Naive thymus-derived CD8-positive, alpha-beta T cell (primary cell): ENCODE data around the gene KCNH6. TPM values are rescaled to one million over a fixed set of nuclear protein-coding genes. Genes with fewer than 3 reads are reported as not detected.
A peak's percentile ranks its signal among the peaks of the same experiment; 100 is the strongest.

Experiments
- ATAC-seq, 2 donors: fragments of 150-1000 bp; cut with Tn5 transposase in 1 of 2; sonication (Bioruptor Pico), chemical (Tn5 transposase) in 1 of 2; 1 replicate in 1 of 2; 2 replicates in 1 of 2; pipeline ENCODE4 v1.10.0; 2021; ENCODE audit warnings: mild to moderate bottlenecking in 2 of 2, moderate library complexity in 2 of 2
- POLR2A ChIA-PET: fragments of 350-600 bp; sonication (Branson Sonifier 250); formaldehyde crosslinking; loops from one replicate; lab custom pipeline; 2021; ENCODE audit warnings: antibody characterized with exemption; lab: Charles Lee
- DNase-seq, 10 donors: peaks; one replicate each; pipeline versions ENCODE4 v3.0.0 to v3.0.0-alpha.2; 2020 to 2022
- H3K27ac Mint-ChIP-seq, 10 donors: one replicate each; pipeline ENCODE4 v1.8.0; 2020 to 2022; ENCODE audit warnings: mild to moderate bottlenecking in 10 of 10, mixed read lengths in 10 of 10, moderate library complexity in 4 of 10, inconsistent platforms in 1 of 10
- H3K27me3 Mint-ChIP-seq, 5 donors: one replicate each; pipeline ENCODE4 v1.8.0; 2021 to 2022; ENCODE audit warnings: mixed read lengths in 5 of 5
- H3K36me3 Mint-ChIP-seq, 3 donors: one replicate each; pipeline ENCODE4 v1.8.0; 2020 to 2022; ENCODE audit warnings: mixed read lengths in 3 of 3, mild to moderate bottlenecking in 2 of 3, inconsistent platforms in 1 of 3
- H3K4me1 Mint-ChIP-seq, 4 donors: one replicate each; pipeline ENCODE4 v1.8.0; 2021 to 2022; ENCODE audit warnings: mixed read lengths in 4 of 4
- H3K4me3 Mint-ChIP-seq, 10 donors: one replicate each; pipeline ENCODE4 v1.8.0; 2020 to 2022; ENCODE audit warnings: mild to moderate bottlenecking in 10 of 10, mixed read lengths in 10 of 10, moderate library complexity in 6 of 10, inconsistent platforms in 1 of 10
- H3K9me3 Mint-ChIP-seq, 9 donors: one replicate each; pipeline ENCODE4 v1.8.0; 2020 to 2022; ENCODE audit warnings: mixed read lengths in 9 of 9, mild to moderate bottlenecking in 3 of 9, inconsistent platforms in 1 of 9, moderate library complexity in 1 of 9
- polyA plus RNA-seq, 3 donors: library from polyadenylated mRNA; unstranded; fragments of 300-500 nt; fragmentation: Illumina TruSeq; gene quantifications; one replicate each; pipeline ENCODE4 v1.2.3, GENCODE V29; 2021
- total RNA-seq, 8 experiments: library from RNA in 2 of 8; stranded (reverse) in 2 of 8; gene quantifications; one replicate each; pipeline ENCODE4 v1.2.3 and lab custom pipeline; 2021 to 2026

KCNH6 gene
- total and polyA plus RNA-seq, 5 experiments from 2014 or later, result not detected

- Mint-ChIP-seq H3K9me3 (peaks cover 0 to 2% (median 0%) of the 10 kb centered on the region in 9 donors), H3K27ac (no peak overlapping the region), H3K4me3 (no peak overlapping the region), H3K4me1 (peaks cover 1 to 8% (median 4%) of the 10 kb centered on the region in 4 donors), H3K36me3 (no peaks in the 10 kb centered on the region), H3K27me3 (peaks cover 2 to 7% (median 5%) of the 10 kb centered on the region in 5 donors)
- POLR2A ChIA-PET, result no interaction called here
- DNase-seq (peak in 1 of 10 donors; percentile 7), ATAC-seq (no peak)
These were observed 21.5 kb downstream of the KCNH6 start for GRCh38 chr17:63544467-63545301.

- Mint-ChIP-seq H3K4me3 (no peak overlapping the region), H3K4me1 (peaks cover 3 to 20% (median 11%) of the 10 kb centered on the region in 4 donors), H3K27me3 (no peaks in the 10 kb centered on the region), H3K27ac (peak overlapping the region in 2 of 10 donors; percentile 3 to 51), H3K36me3 (peaks cover 0 to 3% (median 0%) of the 10 kb centered on the region in 3 donors), H3K9me3 (no peaks in the 10 kb centered on the region)
- POLR2A ChIA-PET, result no interaction called here
- DNase-seq (no peak), ATAC-seq (no peak)
These were observed 23.3 kb downstream of the KCNH6 start for GRCh38 chr17:63546308-63547082.

DNA sequence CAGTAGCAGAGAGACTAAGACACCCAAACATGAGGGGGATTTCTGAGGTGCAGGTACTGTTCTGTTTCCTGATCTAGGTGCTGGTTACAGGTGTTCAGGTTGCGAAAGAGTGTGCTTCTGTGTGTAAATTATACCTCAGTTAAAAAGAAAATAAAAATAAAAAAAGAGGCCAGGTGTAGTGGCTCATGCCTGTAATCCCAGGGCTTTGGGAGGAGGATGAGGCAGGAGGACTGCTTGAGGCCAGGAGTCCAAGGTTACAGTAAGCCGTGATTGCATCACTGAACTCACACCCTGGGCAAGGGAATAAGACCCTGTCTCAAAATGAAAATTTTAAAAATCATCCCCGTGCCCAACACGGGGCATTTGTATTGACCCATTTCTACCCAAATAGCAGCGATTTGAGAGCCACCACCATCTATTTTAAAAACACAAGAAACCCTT is 23.9 kb downstream of the KCNH6 start:
- ATAC-seq (no peak), DNase-seq (no peak)
- Mint-ChIP-seq H3K36me3 (peaks cover 0 to 3% (median 3%) of the 10 kb centered on the region in 3 donors), H3K27me3 (no peaks in the 10 kb centered on the region), H3K9me3 (no peaks in the 10 kb centered on the region), H3K4me1 (peaks cover 6 to 24% (median 17%) of the 10 kb centered on the region in 4 donors), H3K27ac (no peak overlapping the region), H3K4me3 (no peak overlapping the region)
- POLR2A ChIA-PET, result no interaction called here

DNA sequence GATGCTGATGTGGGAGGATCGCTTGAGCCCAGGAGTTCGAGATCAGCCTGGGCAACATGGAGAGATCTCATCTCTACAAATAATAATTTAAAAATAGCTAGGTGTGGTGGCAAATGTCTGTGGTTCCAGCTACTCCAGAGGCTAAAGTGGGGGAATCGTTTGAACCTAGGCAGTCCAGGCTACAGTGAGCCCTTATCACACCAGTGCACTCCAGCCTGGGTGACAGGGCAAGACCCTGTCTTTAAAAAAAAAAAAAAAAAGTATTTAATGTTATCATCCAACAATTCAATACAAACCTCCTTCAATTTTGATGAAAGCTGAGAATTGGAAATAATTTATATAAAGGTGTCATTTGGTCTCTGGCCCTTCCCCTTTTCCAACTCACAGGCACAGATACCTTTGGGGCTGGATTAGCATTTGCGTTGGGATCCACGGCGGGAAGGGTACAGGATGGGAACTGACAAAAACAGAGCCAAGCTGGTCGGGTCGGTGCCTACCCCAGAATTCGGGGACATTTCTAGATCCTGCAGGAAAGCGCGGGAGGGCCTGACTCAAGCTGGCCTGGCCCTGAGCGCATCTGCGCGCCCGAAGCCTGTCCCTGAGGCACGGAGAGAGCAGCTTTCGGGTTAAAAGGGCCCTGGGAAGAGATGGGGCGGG is 26.3 kb downstream of the KCNH6 start:
- POLR2A ChIA-PET, result interaction anchor here (0.5 to 3.6 kb wide), 17 partner anchors 9 to 281 kb away, joined by 3 to 16 read pairs (median 4); partner anchors contain the start of genes CYB561, DDX42 and MAP3K3
- no peaks in the 10 kb centered on the region for H3K9me3 Mint-ChIP-seq
- no peak for DNase-seq
- peak overlapping the region; percentile 89 to 99 (median 97) for H3K4me3 Mint-ChIP-seq
- peaks cover 14 to 47% (median 40%) of the 10 kb centered on the region in 4 donors for H3K4me1 Mint-ChIP-seq
- no peak for ATAC-seq
- H3K27ac Mint-ChIP-seq, result peak overlapping the region; percentile 77 to 98 (median 96)
- H3K27me3 Mint-ChIP-seq, result no peaks in the 10 kb centered on the region
- peaks cover 2 to 7% (median 3%) of the 10 kb centered on the region in 3 donors for H3K36me3 Mint-ChIP-seq

DNA sequence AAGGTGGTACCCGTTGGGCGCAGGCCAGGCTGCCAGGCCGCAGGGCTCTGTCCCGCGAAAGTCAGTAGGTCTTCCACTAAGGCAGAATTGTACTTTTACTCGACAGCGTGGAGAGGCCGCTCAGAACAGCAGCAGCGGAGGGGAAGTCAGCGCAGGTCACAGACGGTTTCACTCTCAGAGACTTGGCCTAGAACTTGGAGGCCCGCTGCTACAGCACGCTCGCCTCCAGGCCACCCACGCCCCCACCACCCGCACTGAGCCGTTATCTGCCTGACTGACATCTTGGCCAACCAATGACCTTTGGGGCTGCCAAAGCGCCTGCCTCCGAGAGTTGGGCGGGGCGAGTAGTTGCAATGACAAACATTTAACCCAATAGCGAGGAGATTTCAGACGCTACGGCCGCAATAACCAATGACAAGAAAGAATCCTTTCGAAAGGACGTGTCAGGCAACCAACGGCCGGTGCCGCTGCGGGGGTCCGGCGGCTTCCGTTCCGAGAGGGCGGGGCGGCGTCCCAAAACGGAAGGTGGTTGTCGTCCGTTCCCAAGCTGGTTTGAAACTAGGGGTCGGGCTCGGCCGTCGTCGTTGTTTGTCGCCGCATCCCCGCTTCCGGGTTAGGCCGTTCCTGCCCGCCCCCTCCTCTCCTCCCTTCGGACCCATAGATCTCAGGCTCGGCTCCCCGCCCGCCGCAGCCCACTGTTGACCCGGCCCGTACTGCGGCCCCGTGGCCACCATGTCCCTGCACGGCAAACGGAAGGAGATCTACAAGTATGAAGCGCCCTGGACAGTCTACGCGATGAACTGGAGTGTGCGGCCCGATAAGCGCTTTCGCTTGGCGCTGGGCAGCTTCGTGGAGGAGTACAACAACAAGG is 27.0 kb downstream of the KCNH6 start, which contains the start of gene DCAF7:
Gene DCAF7, plus strand, starts transcription at position 532 of the 871 bp plus-strand sequence. Its CDS starts 201 bp downstream, at position 733.
- Mint-ChIP-seq H3K4me1 (peaks cover 15 to 55% (median 48%) of the 10 kb centered on the region in 4 donors), H3K36me3 (peaks cover 2 to 7% (median 3%) of the 10 kb centered on the region in 3 donors), H3K27ac (peak within 1 kb of the TSS; percentile 77 to 98 (median 96)), H3K4me3 (peak within 1 kb of the TSS; percentile 89 to 99 (median 97)), H3K27me3 (no peaks in the 10 kb centered on the region), H3K9me3 (no peaks in the 10 kb centered on the region)
- ATAC-seq, result peak; percentile 93 to 95
- POLR2A ChIA-PET, result interaction anchor here (0.5 to 3.6 kb wide), 16 partner anchors 8 to 224 kb away, joined by 3 to 16 read pairs (median 4); partner anchors contain the start of genes CYB561, DDX42, LIMD2 and MAP3K3
- DNase-seq, result peak; percentile 97 to 100 (median 99)

DNA sequence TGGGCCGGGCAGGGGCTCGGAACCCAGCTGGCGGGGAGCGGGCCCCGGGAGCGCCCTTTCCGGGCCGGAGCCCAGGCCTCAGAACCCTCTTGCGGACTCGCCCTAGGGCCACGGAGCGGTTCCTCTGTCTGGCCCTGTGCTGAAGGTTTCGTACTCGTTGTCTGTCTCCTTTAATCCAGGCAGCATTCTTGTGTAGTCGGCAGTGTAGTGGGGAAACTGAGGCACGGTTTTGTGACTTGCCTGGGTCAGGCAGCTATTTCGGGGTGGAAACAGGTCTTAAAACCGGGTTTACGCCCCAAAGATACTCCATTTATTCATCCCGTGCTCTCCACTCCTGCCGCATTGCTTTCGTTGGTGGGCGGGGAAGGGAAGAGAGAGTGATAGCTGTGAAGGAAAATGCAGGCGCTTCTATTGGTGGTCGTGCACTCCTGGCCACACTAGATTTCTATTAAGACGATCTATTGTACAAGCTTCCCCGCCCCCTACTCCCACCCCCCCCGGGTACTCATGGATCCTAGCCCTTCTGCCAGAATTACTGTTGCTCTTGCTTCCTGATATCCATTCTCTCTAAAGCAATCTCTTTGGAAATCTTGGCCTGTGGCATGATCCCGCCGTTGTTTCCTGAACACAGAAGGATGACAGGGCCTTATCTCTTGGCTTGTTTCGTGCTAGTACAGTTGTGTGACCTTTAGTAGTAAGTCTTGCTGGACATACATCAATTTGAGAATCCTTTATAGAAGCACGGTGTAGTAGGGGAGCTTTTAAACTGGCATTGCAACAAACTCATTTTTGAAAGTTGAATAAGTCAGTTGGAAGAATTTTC is 27.9 kb downstream of the KCNH6 start:
- peak in 1 of 10 donors; percentile 12 for DNase-seq
- POLR2A ChIA-PET, result interaction anchor here (0.7 to 3.6 kb wide), 12 partner anchors 8 to 158 kb away, joined by 3 to 16 read pairs (median 3); partner anchors contain the start of genes LIMD2, MAP3K3 and TACO1
- no peaks in the 10 kb centered on the region for H3K27me3 Mint-ChIP-seq
- H3K4me1 Mint-ChIP-seq, result peaks cover 21 to 64% (median 56%) of the 10 kb centered on the region in 4 donors
- peak overlapping the region; percentile 89 to 99 (median 97) for H3K4me3 Mint-ChIP-seq
- H3K36me3 Mint-ChIP-seq, result peaks cover 2 to 9% (median 3%) of the 10 kb centered on the region in 3 donors
- H3K9me3 Mint-ChIP-seq, result no peaks in the 10 kb centered on the region
- peak overlapping the region; percentile 77 to 98 (median 96) for H3K27ac Mint-ChIP-seq
- no peak for ATAC-seq

- H3K4me1 Mint-ChIP-seq, result peaks cover 25 to 73% (median 64%) of the 10 kb centered on the region in 4 donors
- POLR2A ChIA-PET, result interaction anchor here (1.1 to 2.3 kb wide), 3 partner anchors 49 to 146 kb away, joined by 3 to 5 read pairs (median 3); partner anchors contain the start of gene TACO1
These were observed 29.1 kb downstream of the KCNH6 start for GRCh38 chr17:63552211-63552610.

DNA sequence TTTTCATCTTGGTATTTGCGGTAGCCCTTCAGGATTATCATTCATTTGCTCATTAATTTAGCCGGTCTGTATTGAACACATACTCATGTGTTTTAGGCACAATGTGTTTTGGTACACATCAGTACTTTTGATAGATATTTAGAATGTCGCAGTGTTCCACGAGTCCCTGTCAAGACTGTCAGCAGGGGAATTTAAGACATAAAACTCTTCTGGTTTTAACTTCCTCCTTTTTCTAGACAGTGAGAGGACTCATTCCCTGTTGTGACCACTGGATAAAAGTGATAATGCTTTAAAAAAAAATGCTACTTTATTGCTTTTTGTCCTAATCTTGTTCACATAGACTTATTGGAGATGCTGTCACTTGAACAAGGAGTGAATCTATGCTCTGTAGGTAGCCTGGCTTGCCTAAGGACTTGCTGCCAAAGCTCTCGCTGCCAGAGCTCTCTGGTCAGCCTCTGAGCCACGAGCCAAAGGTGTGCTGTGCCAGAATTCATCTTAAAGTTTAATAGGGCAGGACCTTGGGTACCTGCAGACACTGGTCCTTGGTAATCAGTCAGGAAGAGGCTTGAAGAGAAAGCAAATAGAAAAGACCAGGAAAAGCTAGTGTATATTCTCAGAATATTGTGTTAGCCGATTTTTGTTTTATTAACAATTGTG is 32.5 kb downstream of the KCNH6 start:
- no peak for ATAC-seq
- Mint-ChIP-seq H3K4me3 (peak overlapping the region in 5 of 10 donors; percentile 22 to 74 (median 30)), H3K27ac (peak overlapping the region in 6 of 10 donors; percentile 1 to 82 (median 39)), H3K4me1 (peaks cover 32 to 85% (median 79%) of the 10 kb centered on the region in 4 donors), H3K9me3 (no peaks in the 10 kb centered on the region), H3K27me3 (no peaks in the 10 kb centered on the region), H3K36me3 (peaks cover 0 to 18% (median 7%) of the 10 kb centered on the region in 3 donors)
- no peak for DNase-seq
- POLR2A ChIA-PET, result no interaction called here

More at GRCh38 chr17:63552211-63552610, 29.1 kb downstream of the KCNH6 start:
- no peaks in the 10 kb centered on the region for H3K27me3 Mint-ChIP-seq
- H3K4me3 Mint-ChIP-seq, result peak overlapping the region; percentile 89 to 99 (median 97)
- peaks cover 3 to 14% (median 5%) of the 10 kb centered on the region in 3 donors for H3K36me3 Mint-ChIP-seq
- ATAC-seq (no peak), DNase-seq (no peak)
- H3K27ac Mint-ChIP-seq, result peak overlapping the region in 8 of 10 donors; percentile 61 to 98 (median 93)
- H3K9me3 Mint-ChIP-seq, result no peaks in the 10 kb centered on the region

- no peak for DNase-seq
- H3K9me3 Mint-ChIP-seq, result no peaks in the 10 kb centered on the region
- peak overlapping the region in 5 of 10 donors; percentile 5 to 70 (median 30) for H3K27ac Mint-ChIP-seq
- POLR2A ChIA-PET, result interaction anchor here (0.7 kb wide), 1 partner anchor 756 kb away, joined by 3 read pairs; no protein-coding TSS in a partner anchor
- H3K4me3 Mint-ChIP-seq, result peak overlapping the region in 2 of 10 donors; percentile 3 to 11
- peaks cover 35 to 86% (median 80%) of the 10 kb centered on the region in 4 donors for H3K4me1 Mint-ChIP-seq
- no peaks in the 10 kb centered on the region for H3K27me3 Mint-ChIP-seq
- no peak for ATAC-seq
- peaks cover 0 to 16% (median 7%) of the 10 kb centered on the region in 3 donors for H3K36me3 Mint-ChIP-seq
These were observed 34.3 kb downstream of the KCNH6 start for GRCh38 chr17:63557416-63557815.

- Mint-ChIP-seq H3K9me3 (no peaks in the 10 kb centered on the region), H3K4me1 (peaks cover 34 to 85% (median 78%) of the 10 kb centered on the region in 4 donors), H3K27ac (peak overlapping the region in 3 of 10 donors; percentile 51 to 56 (median 53)), H3K4me3 (no peak overlapping the region), H3K36me3 (peaks cover 0 to 12% (median 5%) of the 10 kb centered on the region in 3 donors), H3K27me3 (no peaks in the 10 kb centered on the region)
- ATAC-seq (no peak), DNase-seq (no peak)
- POLR2A ChIA-PET, result interaction anchor here (0.6 kb wide), 1 partner anchor 9 kb away, joined by 4 read pairs; no protein-coding TSS in a partner anchor
These were observed 35.3 kb downstream of the KCNH6 start for GRCh38 chr17:63558441-63558840.
